GM19468 (cell line): ENCODE results near the gene UBR3.

ENCODE experiments used
- ATAC-seq: cut with Tn5 transposase; IDR thresholded peaks from one replicate; pipeline ENCODE4 v1.9.1; 2021; ENCODE audit warnings: mild to moderate bottlenecking, moderate library complexity, moderate number of reproducible peaks; ENCODE audit not compliant: unreplicated experiment; ENCODE audit errors: extremely low read depth

UBR3 gene

GRCh38 chr2:169980643-169981042, 153.4 kb downstream of the UBR3 start:
- no peak for ATAC-seq

GRCh38 chr2:169982929-169983328, 155.7 kb downstream of the UBR3 start:
- ATAC-seq, result no peak

GRCh38 chr2:169983506-169983905, 156.3 kb downstream of the UBR3 start:
- no peak for ATAC-seq

GRCh38 chr2:169984145-169984544, 156.9 kb downstream of the UBR3 start:
- no peak for ATAC-seq

- ATAC-seq, result no peak
These were observed 167.5 kb downstream of the UBR3 start for GRCh38 chr2:169994752-169995151.

GRCh38 chr2:169997140-169997887, 170.1 kb downstream of the UBR3 start:
- no peak for ATAC-seq

- no peak for ATAC-seq
These were observed 171.8 kb downstream of the UBR3 start for GRCh38 chr2:169999054-169999453.

- no peak for ATAC-seq
These were observed 174.8 kb downstream of the UBR3 start for GRCh38 chr2:170002096-170002495.

GRCh38 chr2:170005702-170006101, 178.4 kb downstream of the UBR3 start:
- no peak for ATAC-seq

GRCh38 chr2:170006587-170007325, 179.5 kb downstream of the UBR3 start:
- ATAC-seq, result no peak

- no peak for ATAC-seq
These were observed 182.0 kb downstream of the UBR3 start for GRCh38 chr2:170009209-170009608.

- ATAC-seq, result no peak
These were observed 185.5 kb downstream of the UBR3 start for GRCh38 chr2:170012773-170013172.

GRCh38 chr2:170013802-170014551, 186.7 kb downstream of the UBR3 start:
- ATAC-seq, result no peak

- ATAC-seq, result no peak
These were observed 187.5 kb downstream of the UBR3 start for GRCh38 chr2:170014769-170015168.

GRCh38 chr2:170017860-170018532, 190.7 kb downstream of the UBR3 start:
- no peak for ATAC-seq

- no peak for ATAC-seq
These were observed 192.0 kb downstream of the UBR3 start for GRCh38 chr2:170019060-170019805.

- ATAC-seq, result no peak
These were observed 193.5 kb downstream of the UBR3 start for GRCh38 chr2:170020777-170021176.

GRCh38 chr2:170022692-170023091, 195.4 kb downstream of the UBR3 start:
- no peak for ATAC-seq

GRCh38 chr2:170024721-170025120, 197.5 kb downstream of the UBR3 start:
- peak; percentile 28 for ATAC-seq

- ATAC-seq, result no peak
These were observed 198.0 kb downstream of the UBR3 start for GRCh38 chr2:170025223-170025622.
